Activated CD8-positive, alpha-beta memory T cell treated with anti-CD3 and anti-CD28 coated beads for 4 hours (primary cell): ENCODE results near the gene HOMER3.
"Not testable (repeated sequence)": the region's sequence is repeated elsewhere in the genome, so short reads cannot be mapped to it uniquely, and the experiment has no call there.

Source experiments
- DNase-seq, 2 donors: peaks; one replicate each; pipeline ENCODE4 v3.0.0-alpha.2; 2020; ENCODE audit warnings: low read depth in 2 of 2

HOMER3 gene

DNA sequence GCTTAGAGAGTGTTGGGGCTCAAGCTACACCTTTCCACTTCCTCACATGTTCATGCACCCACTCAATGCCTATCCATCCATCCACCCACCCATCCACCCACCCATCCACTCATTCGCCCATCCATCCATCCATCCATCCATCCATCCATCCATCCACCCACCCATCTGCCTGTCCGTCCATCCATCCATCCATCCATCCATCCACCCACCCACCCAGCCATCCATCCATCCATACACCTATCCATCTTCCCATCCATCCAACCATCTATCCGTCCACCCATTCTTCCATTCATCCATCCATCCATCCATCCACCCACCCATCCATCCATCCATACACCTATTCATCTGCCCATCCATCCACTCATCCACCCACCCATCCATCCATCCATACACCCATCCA is 13.1 kb upstream of the HOMER3 start:
- no peak for DNase-seq

- DNase-seq = not testable (repeated sequence)
These were observed 11.5 kb upstream of the HOMER3 start for GRCh38 chr19:18952364-18953003.

GRCh38 chr19:18951721-18952281 is 10.8 kb upstream of the HOMER3 start:
- DNase-seq = no peak

- DNase-seq = no peak
These were observed 8.8 kb upstream of the HOMER3 start for GRCh38 chr19:18949858-18950257.

DNA sequence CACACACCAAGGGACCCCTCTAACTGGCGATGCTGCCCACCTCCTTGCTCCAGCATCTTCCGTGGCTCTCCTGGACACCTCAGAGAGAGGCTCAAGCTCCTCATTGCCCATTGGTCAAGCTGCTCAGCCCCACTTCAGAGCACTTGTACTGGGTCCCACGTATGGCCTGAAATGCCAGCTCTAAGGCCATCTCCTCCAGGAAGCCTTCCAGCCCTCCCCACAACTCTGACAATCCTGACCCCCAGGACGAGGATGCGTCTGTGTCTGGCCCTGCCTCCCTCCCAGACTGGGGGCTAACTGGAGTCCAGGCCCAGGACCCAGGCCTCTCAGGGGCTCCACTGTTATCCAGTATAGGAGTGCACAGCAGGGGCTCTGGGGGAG is 7.9 kb upstream of the HOMER3 start:
- no peak for DNase-seq

DNA sequence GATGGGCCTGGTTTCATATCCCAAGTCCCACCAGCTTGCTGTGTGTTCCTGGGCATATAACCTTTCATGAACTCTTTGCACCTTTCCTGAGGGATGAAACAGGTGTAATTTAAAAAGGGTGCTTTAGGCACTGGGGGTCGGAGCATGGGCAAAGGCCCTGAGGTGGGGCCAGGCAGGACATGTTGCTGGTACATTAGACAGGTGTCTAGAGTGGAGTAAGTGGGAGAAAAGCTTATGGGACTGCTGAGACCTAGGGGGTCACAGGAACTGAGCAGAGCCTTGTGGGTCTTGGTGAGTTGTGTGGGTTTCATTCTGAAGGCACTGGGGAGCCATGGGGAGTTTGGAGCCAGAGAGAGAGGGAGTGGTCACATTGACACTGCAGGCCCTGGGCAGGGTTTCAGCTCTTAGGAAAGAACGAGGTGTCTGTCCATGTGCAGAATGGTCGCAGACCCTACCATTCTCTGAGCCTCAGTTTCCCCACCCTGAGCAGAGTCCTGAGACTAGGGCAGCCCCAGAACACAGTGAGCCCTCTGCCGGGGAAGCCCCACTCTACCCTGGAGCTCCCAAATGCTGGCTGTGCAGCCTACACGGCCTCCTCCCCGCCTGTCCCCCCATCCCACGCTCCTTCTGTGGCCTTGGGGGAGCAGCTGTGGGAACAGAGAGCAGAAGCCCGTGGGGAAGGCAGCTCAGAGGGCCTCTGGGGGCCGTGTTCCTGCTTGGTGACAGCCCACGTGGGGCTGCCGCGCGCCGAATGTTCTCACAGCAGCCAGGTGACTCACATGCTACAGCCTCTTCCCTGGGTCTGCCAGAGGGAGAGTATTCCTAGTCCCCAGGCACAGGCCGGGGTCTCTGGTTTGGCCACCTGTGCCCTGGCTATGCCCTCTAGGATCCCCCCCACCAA is 7.3 kb upstream of the HOMER3 start:
- DNase-seq = no peak

DNA sequence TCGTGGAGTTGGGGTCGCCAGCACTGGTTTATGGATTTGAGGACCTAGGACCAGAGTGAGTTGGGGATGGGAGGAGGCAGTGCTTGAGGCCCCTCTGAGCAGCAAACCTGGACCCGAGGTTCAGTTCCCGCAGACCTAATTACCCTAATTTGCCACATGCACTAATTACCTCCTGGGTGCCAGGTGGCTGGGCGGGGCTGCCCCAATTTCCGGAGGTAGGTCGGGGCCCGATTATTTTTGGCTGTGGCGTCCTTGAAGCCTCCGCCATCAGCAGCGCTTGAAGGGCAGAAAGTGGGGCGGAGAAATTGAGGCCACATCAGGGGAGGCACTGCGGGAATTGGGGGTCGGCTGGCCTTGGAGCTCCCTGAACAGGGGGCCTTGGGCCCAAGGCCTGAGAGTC is 5.9 kb upstream of the HOMER3 start:
- no peak for DNase-seq

- DNase-seq = no peak
These were observed 5.3 kb upstream of the HOMER3 start for GRCh38 chr19:18946335-18946734.

DNA sequence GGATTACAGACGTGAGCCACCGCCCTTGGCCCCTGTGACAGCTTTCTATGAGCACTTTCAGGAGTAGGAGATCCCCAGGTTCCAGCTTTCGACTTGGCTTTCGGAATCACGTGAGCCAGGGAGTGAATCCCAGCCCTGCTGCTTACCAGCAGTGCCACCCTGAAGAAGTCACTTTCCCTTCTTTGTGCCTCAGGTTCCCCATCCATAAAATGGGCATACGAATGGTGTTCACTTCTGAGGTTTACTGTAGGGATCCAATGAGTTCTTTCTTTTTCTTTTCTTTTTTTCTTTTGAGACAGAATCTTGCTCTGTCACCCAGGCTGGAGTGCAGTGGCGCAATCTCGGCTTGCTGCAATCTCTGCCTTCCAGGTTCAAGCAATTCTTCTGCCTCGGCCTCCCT is 4.3 kb upstream of the HOMER3 start:
- no peak for DNase-seq

DNA sequence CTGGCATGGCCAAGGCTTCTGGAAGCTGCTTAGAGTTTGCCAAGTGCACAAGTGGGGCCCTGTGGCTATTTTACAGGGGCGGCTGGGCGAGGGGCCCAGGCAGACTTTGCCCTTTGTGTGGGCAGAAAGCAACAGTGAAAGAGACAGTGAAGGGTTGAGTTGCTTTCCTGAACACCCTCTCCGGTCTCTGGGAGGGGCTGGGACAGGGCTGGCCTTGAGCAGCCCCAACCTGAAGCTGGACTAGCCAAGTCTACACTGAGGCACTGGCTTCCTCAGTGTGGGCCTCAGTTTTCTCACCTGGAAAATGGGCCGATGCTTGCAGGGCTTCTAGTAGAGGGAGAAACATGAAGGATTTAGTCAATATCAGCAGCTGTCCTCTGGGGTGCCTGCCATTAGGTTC is 2.4 kb upstream of the HOMER3 start:
- no peak for DNase-seq

DNA sequence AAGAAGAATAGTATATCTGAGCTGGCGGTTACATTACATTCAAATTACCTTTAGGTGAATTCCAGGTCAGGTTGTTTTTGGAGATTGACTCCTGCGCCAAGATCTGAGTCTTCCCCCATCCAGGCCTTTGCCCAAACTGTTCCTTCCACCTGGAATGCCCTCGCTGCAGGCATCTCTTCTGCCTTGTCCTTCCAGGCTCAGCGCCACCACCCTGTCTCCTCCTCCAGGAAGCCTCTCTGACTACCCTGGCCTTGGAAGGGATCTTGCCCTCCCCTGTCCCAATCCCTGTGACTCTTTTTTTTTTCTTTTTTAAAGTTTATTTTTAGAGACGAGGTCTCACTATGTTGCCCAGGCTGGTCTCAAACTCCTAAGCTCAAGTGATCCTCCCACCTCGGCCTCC is 1.7 kb upstream of the HOMER3 start:
- no peak for DNase-seq

DNA sequence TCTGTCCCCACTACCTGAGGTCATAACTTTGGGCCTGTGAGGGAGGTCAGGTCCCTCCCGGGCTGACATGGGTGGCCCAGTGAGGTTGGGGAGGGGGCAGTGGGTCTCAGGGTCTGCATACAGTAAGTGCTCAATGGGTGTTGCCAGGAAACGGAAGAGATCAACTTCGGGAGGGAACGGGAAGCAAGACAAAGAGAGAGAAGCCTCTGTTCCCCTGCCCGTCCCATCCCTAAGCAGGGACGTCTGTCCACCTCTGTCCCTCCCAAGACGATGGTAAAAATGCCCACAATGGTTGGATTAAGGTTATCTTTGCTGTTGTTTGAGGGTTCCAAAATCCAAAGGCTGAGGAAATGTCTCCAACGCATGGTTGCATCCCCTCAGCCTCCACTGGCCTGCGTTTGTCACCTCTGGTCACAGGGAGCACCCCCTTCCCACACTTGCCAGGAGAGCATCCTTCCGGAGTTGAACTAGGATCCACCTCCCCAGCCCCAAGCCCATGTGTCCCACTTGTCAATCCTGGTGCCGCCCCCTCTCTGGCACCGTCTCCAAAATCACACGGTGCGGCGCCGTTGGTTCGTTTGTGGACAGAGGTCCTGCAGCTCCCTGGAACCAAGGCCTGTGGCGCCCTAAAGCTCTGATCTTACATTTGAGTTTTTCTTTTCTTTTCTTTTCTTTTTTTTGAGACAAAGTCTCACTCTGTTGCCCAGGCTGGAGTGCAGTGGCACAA is 774 bp upstream of the HOMER3 start:
- no peak for DNase-seq

DNA sequence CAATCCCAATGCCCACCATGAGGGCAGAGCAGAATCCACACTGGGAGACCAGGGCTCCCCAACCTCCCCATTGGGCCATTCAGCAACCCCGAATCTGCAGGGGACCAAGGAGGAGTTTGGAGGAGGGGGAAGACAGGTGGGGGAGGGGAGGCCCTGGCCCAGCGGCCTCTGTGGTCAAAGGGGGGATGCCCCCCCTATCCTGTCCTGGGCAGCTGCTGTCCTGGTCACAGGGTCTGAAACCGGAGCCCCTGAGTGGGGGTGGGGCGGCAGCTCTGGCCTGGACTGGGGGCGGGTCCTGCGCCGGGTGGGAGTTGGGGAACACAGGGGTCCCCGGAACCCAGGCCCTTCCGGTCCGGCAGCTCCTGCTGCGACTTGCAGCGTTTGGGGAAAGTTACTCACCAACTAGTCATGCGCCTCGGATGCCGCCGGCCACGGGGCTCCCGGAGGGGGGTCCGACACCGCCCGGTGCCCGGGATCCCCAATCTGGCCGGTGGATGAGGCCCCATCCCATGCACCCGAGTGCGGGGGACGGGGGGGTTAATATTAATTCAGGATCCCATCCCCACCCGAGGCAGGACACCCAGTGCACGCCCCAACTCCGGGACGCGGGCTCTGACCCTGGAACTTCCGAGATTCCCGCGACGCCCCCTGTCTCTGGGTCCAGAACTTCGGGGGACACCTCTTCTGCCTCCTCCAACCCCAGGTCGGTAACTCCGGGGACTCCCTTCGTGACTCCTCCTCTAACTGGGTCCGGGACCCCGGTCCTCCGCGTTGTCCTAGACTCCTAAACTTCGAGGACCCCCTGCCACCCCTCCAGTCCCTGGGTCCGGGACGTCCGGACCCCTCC is 872 bp downstream of the HOMER3 start:
- DNase-seq = no peak

- DNase-seq = no peak
These were observed 1.9 kb downstream of the HOMER3 start for GRCh38 chr19:18939163-18939562.

- no peak for DNase-seq
These were observed 7.7 kb downstream of the HOMER3 start for GRCh38 chr19:18933297-18933696.

GRCh38 chr19:18932216-18932841 is 8.7 kb downstream of the HOMER3 start:
- peak; percentile 51 to 71 for DNase-seq

GRCh38 chr19:18931316-18932162 is 9.5 kb downstream of the HOMER3 start:
- no peak for DNase-seq

- DNase-seq = no peak
These were observed 11.7 kb downstream of the HOMER3 start for GRCh38 chr19:18929311-18929710.

- no peak for DNase-seq
These were observed 12.8 kb downstream of the HOMER3 start for GRCh38 chr19:18928018-18928805.
